ENCODE results near the gene FCHO2.

DNA sequence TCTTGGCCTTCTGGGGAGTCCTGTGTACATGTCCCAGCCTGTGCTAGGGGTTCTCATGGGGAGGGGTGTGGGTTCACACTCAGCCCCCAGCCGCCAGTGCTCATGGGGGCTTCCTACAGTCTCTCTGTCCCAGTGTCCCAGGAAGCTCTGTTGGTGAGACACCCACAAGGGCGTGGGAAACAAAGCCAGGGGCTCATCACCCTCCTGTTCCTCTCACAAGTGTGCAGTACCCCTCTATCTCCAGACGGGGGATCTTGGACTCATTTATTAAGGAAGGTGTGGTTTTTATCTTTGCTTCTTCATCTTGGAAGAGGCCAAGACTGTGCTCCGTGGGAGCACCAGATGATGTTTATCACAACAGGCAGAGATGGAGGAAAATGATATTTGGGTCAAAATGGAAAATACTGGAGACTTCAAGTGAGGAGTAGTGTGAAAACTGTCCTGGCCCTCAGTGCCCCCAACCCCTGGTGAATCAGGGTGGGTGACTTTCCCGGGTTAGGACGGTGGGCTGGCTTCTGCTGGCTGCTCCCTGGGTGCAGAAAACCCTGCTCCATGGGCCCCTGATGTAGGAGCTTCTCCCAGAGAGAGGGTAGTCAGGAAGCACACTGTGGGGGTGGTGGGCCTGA is 179.7 kb downstream of the FCHO2 start:
- TF ChIP-seq, protein P1, sequence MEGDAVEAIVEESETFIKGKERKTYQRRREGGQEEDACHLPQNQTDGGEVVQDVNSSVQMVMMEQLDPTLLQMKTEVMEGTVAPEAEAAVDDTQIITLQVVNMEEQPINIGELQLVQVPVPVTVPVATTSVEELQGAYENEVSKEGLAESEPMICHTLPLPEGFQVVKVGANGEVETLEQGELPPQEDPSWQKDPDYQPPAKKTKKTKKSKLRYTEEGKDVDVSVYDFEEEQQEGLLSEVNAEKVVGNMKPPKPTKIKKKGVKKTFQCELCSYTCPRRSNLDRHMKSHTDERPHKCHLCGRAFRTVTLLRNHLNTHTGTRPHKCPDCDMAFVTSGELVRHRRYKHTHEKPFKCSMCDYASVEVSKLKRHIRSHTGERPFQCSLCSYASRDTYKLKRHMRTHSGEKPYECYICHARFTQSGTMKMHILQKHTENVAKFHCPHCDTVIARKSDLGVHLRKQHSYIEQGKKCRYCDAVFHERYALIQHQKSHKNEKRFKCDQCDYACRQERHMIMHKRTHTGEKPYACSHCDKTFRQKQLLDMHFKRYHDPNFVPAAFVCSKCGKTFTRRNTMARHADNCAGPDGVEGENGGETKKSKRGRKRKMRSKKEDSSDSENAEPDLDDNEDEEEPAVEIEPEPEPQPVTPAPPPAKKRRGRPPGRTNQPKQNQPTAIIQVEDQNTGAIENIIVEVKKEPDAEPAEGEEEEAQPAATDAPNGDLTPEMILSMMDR (conservative IDR thresholded peaks at IDR 0.05 in 1 of 2, IDR thresholded peaks at IDR 0.05 in 1 of 2; ENCODE audit: extremely low read depth in 1 of 2, insufficient read depth in 1 of 2, low read depth in 1 of 2, low read length in 2 of 2): peak; percentile 44 to 45
- TF ChIP-seq EZH2 (IDR thresholded peaks at IDR 0.05; ENCODE audit: borderline replicate concordance, low read length): no peak

Data from mammary epithelial cell (primary cell).